Gastrocnemius medialis (tissue), 4 donors: ENCODE measurements around the gene SLC1A4.

ENCODE experiments used
- POLR2A ChIP-seq, 2 donors: fragments of 450-650 bp; IDR thresholded peaks; one replicate each; pipeline ENCODE4 v1.6.1; 2017; ENCODE audit warnings: antibody characterized with exemption in 2 of 2, mild to moderate bottlenecking in 2 of 2, moderate library complexity in 2 of 2
- TF ChIP-seq, protein P1 (sequence below), 5 experiments: fragments of 450-650 bp in 3 of 5; fragments of 200-600 bp in 2 of 5; sonication (generic) in 2 of 5; IDR thresholded peaks in 4 of 5; conservative IDR thresholded peaks in 1 of 5; 1 replicate in 4 of 5; 2 replicates in 1 of 5; pipeline ENCODE4 v1.5.1; 2016 to 2019; ENCODE audit warnings: antibody characterized with exemption in 5 of 5, mild to moderate bottlenecking in 3 of 5, moderate library complexity in 3 of 5

DNA sequence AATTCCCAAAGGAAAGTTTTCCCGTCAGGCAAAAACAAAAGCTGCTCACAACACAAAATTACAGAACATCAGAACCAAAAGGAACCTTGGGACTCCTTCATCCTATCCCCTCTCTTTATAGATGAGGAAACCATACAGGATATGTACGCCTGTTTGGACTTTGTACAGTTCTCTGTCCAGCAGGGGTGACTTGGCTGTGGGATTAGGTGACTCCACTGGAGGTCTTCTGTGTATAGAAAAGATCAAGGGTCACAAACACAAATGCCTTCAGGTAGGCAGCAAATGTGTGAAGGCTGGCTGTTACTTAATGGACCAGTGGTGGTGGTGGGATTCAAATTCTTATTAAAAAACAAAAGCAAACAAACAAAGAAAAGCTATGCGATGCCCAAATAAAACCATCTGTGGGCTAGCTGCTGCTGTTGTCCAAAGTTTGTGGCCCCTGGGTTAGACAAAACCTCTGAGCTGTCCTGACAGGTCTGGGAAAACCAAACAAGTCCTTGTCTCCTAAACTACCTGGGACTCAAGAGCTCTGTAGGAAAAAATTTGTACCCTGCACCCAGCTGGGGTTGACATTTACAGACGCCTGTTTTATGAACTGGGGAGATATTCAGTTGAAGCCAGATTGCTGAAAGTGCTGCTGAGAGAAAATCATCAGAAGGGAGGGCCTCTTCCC, 65.7 kb downstream of the SLC1A4 start:
- TF ChIP-seq, protein P1, sequence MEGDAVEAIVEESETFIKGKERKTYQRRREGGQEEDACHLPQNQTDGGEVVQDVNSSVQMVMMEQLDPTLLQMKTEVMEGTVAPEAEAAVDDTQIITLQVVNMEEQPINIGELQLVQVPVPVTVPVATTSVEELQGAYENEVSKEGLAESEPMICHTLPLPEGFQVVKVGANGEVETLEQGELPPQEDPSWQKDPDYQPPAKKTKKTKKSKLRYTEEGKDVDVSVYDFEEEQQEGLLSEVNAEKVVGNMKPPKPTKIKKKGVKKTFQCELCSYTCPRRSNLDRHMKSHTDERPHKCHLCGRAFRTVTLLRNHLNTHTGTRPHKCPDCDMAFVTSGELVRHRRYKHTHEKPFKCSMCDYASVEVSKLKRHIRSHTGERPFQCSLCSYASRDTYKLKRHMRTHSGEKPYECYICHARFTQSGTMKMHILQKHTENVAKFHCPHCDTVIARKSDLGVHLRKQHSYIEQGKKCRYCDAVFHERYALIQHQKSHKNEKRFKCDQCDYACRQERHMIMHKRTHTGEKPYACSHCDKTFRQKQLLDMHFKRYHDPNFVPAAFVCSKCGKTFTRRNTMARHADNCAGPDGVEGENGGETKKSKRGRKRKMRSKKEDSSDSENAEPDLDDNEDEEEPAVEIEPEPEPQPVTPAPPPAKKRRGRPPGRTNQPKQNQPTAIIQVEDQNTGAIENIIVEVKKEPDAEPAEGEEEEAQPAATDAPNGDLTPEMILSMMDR (IDR thresholded peaks at IDR 0.05 in 4 of 5, conservative IDR thresholded peaks at IDR 0.05 in 1 of 5): no peak
- TF ChIP-seq POLR2A (IDR thresholded peaks at IDR 0.05): no peak
